Activated CD8-positive, alpha-beta memory T cell treated with anti-CD3 and anti-CD28 coated beads, Interleukin-2, amount 50 U/mL, for 4 hours (primary cell): ENCODE measurements around the gene SEMA6D.

Source experiments
- DNase-seq: peaks from one replicate; pipeline ENCODE4 v3.0.0-alpha.2; 2020

SEMA6D gene

DNA sequence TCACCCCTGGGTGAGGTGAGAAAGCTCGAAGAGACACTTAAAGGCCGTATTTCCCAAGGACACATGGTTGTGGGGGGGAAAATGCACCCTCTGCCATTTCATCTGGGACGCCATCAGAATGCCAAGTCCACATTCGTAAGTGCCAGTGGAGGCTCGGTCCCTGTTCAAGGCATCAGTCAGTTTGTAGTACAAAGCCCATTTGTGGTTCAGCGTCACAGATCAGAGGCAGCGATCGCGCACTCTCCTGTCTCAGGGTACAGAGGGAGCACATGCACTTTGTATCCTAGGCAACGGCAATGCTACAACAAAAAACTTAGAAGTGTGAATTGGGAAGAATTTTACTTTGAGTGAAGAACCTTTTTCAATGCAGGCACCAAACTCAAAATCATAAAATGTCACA lies 27.2 kb downstream of the SEMA6D start:
- DNase-seq = no peak

DNA sequence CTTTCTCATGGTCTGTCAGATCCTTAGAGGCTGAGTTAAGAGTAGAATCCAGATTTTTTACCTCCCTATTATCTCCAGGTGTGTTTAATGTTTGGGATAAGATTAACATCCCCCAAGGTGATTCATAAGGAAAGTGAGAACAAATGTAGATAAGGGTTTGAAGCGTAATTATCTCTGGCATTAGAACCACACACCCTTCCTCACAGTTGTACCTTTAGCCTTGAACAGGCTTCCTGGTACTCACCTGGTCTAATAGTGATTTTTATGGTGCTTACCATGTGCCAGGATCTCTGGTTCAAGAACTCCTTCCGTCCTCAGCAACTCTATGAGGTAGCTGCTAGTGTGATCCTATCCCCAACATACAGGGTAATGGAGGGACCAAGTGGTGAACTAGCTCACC lies 27.7 kb downstream of the SEMA6D start:
- no peak for DNase-seq

GRCh38 chr15:47746516-47746915 lies 29.2 kb downstream of the SEMA6D start:
- DNase-seq = no peak

DNA sequence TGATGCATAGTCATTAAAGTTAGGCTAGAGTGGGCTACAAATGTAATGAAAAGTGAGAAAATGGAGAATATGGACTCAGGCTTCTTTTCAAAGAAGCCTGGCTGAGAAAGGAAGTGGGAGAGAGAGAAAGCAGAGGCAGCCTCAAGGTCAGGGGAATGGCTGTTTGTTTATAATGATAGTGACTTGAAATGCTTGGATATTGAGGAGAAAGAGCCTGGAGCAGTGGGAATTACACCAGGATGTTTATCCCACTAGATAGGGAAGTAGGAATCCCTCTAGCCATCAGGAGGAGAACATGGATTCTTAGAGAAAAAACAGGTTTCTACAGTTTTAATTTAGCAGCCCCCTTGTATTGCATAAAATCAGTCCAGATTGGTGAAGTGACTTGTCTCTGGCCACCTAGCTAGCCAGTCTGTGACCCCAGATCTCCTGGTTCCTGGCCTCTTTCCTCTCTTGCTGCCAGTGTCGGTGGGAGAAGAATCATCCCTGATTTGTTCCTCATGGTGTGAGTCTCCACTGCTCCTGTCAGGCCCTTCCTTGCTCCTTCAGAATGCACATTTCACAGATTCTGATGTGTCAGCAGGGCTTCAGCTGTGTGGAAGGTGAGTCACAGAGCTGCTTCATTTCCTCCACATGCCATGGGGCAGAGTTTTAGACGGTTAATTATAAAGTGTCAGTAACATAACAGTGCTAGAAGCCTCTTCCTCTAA lies 32.9 kb downstream of the SEMA6D start:
- no peak for DNase-seq

- DNase-seq = no peak
Measured at GRCh38 chr15:47750740-47751262, 33.5 kb downstream of the SEMA6D start.

- DNase-seq = no peak
Measured at GRCh38 chr15:47753591-47753990, 36.3 kb downstream of the SEMA6D start.

DNA sequence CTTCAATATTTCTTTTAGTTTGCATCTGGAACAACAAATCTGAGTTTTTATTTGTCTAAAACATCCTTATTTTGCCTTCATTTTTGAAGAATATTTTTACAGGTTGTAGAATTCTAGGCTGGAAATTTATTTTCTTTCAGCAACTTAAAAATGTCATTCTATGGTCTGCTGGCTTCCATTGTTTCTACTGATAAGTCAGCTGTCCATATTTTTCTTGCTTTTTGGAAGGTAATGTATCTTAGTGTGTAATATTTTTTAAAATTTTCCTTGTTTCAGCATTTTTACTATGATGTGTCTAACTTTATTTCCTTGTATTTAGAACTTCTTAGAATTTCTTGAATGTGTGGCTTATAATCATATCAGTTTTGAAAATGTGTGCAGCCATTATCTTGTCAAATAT lies 37.0 kb downstream of the SEMA6D start:
- DNase-seq = no peak

DNA sequence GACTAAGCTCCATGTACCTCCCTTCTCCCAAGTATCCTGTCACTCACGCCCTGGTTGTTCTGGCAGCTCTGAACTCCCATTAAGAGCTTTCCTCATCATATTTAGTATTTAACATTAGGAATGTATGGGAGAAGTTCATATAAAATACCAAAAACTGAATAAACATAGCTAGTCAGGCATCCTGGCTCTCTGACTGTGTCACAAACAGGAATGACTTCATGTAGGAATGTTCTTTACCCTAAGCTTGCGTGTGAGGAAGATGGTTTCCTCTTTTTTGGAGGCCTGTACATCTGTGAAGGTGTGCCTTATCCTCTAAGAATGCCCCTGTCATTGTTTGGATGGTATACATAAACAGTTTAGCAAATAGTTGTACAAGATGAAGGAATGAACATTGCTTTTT lies 38.6 kb downstream of the SEMA6D start:
- DNase-seq = no peak

GRCh38 chr15:47756872-47757271 lies 39.6 kb downstream of the SEMA6D start:
- DNase-seq = no peak

DNA sequence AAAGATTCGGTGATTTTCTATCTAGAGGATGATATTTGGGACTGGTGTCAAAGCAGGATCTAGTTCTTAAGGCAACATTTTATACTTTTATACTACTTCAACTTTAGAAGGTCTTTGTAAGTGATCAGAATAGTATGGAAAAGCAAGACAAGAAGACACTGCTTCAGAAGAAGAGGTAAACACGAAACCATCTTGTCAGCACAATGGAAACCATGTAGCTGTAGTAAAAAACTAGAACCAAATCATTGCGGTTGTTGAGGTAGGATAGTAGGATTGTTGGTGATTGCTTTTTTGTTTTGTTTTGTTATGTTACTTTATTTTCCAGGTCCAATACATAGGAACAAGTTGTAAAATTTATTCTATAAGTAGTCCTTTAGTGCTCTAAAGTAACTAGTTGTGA lies 40.0 kb downstream of the SEMA6D start:
- no peak for DNase-seq

- no peak for DNase-seq
Measured at GRCh38 chr15:47762621-47763020, 45.3 kb downstream of the SEMA6D start.

DNA sequence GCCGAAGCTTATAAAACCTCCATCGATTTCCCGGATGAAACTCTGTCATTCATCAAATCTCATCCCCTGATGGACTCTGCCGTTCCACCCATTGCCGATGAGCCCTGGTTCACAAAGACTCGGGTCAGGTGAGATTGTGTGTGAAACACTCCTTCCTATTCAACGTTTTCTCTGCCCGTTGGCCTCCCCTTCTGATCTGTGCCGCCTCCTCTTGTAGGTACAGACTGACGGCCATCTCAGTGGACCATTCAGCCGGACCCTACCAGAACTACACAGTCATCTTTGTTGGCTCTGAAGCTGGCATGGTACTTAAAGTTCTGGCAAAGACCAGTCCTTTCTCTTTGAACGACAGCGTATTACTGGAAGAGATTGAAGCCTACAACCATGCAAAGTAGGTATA lies 47.4 kb downstream of the SEMA6D start:
- no peak for DNase-seq

GRCh38 chr15:47766406-47766805 lies 49.1 kb downstream of the SEMA6D start:
- DNase-seq = no peak

- no peak for DNase-seq
Measured at GRCh38 chr15:47767035-47767434, 49.7 kb downstream of the SEMA6D start.

GRCh38 chr15:47768735-47769134 lies 51.4 kb downstream of the SEMA6D start:
- DNase-seq = no peak

- no peak for DNase-seq
Measured at GRCh38 chr15:47769166-47769565, 51.9 kb downstream of the SEMA6D start.

DNA sequence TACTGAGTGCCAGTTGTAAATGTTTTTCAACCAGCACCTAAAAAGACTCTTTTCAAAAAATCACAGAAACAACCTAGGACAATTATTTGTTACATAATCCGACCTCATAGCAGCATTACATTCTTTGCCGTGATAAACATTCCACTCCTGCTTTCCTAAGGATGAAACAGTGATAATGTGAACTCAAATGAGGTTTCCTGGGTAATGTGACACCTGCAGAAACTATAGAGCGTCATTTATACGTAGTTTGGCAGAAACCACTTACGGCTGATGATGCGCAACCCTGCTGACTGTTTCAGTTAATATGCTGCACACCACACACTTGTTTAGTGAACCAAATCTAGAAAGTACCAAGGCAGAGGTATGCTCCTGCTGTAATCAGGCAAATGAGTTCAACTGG lies 55.8 kb downstream of the SEMA6D start:
- DNase-seq = no peak

GRCh38 chr15:47778263-47778770 lies 61.0 kb downstream of the SEMA6D start:
- no peak for DNase-seq

- DNase-seq = no peak
Measured at GRCh38 chr15:47780971-47781370, 63.7 kb downstream of the SEMA6D start.

DNA sequence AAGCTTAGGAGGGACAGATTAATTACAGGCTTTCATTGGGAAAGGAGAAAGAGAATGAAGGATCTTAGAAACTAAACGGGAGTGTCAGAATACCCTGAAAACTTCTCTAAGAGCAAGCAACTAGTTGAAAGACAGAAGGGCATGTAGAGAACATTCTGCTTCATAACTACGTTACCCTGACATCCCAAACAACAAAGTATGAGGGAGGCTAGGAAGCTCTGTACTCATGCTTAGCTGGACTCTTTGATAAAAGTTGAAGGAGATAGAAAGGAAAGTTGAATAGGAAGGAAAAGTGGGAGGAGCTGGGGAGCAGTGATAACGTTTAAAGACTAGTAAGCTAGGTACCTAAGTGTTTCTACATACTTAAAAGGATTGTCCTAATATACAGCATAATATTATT lies 64.2 kb downstream of the SEMA6D start:
- no peak for DNase-seq

GRCh38 chr15:47784820-47785219 lies 67.5 kb downstream of the SEMA6D start:
- DNase-seq = no peak

GRCh38 chr15:47786371-47786770 lies 69.1 kb downstream of the SEMA6D start:
- no peak for DNase-seq

DNA sequence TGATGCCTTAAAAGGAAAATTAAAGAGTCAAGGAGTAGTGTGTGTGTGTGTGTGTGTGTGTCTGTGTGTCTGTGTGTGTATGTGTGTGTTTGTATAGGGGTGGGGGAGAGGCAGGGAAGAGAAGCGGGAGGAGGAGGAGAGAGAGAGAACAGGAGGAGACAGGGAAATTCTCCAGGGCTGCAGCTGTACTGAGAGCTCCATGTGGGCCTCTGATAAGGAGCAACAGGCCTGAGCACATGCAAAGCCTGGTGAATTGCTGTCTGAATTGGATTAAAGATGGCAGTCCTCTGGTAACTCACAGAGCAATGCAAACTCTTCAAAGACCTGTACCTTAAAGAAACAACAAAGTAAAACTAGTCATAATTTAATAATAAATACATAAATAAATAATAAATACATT lies 70.6 kb downstream of the SEMA6D start:
- DNase-seq = no peak

DNA sequence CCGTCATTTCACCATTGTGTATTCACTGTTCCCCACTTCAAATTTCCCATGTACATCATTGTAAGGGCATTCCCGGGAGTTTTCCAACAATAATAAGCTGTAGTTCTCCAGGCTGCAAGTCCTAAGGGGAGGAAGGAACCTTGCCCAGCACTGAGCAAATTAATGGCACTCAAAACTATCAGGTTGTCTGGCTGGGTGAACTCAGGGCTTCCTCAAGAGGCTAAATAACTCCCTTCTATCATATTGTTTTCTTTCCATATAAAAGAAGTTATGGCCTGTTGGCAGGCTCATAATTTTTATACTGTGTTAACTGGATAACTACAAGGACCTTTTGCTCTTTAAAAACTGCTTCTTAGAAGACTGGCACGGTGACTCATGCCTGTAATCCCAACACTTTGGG lies 71.4 kb downstream of the SEMA6D start:
- no peak for DNase-seq

DNA sequence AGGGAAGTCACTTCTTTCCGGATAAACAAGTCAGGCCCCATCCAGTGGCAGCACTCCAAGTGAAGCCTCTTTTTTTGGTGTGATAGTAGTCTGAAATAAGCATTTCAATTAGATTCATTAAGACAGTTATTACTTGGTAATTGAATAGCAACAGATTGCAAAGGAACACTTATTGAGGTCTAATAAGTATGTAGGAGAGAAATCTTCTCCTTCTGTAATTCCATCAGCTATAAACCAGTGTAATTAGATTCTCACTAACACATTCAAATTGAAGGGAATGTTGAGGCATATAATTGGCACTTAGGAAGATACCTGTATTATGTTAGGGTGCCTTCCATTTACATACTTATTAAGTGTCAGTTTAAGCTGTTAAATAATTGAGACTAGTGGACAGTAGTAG lies 73.9 kb downstream of the SEMA6D start:
- DNase-seq = no peak
